SU-DHL-6 (cell line): ENCODE results near the gene NFRKB.

Experiments
- CTCF ChIP-seq: fragments of 200-600 bp; sonication (generic); IDR thresholded peaks from one replicate; pipeline ENCODE4 v1.5.1; 2017; ENCODE audit warnings: antibody characterized with exemption, mild to moderate bottlenecking, low read length, moderate library complexity; ENCODE audit not compliant: insufficient read depth, poor library complexity, severe bottlenecking
- EZH2phosphoT487 ChIP-seq: fragments of 200-600 bp; sonication (generic), shearing (Covaris generic); conservative IDR thresholded peaks from 2 replicates; pipeline ENCODE4 v1.6.1; 2018; ENCODE audit warnings: mild to moderate bottlenecking, antibody characterized with exemption, low read length, moderate library complexity, mixed read lengths

DNA sequence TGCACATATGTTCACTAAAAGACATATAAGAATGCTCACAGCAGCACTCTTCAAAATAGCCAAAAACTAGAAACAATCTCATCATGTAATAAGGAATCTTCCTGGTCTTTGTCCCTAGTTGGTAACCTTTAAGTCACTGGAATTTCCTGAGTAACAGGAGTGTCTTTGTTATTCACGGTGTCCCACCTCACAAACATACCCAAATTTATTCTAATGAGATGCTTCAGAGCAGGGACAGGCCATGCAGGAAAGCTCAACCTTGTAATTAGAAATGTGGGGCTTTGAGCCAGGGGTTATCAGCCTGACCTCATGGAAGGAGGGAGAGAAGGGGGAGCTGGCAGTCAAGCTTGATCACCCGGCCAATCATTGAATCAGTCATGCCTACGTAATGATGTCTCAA, 40.3 kb upstream of the NFRKB start:
- no peak for TF ChIP-seq CTCF
- TF ChIP-seq EZH2phosphoT487, result no peak
